A549 (cell line): ENCODE measurements around the gene APBB2. TPM values are rescaled to one million over a fixed set of nuclear protein-coding genes. Genes with fewer than 3 reads are reported as not detected.

Experiments used
- ATAC-seq, 2 experiments: fragments of 200-7000 bp in 1 of 2; fragments of >200 bp in 1 of 2; cut with Nextera tagmentation in 1 of 2; cut with Tn5 transposase in 1 of 2; 3 replicates each; pipeline versions ENCODE4 v1.8.0 to v1.9.1; 2018 to 2020; ENCODE audit warnings: mild to moderate bottlenecking in 1 of 2, moderate library complexity in 1 of 2
- CTCF ChIA-PET: fragments of 300-600 bp; sonication (Branson Sonifier 250); formaldehyde crosslinking; extraction: SDS; loops from one replicate; lab custom pipeline; 2021; ENCODE audit warnings: antibody characterized with exemption, inconsistent platforms; lab: Yijun Ruan, JAX
- POLR2A ChIA-PET: fragments of 350-600 bp; formaldehyde crosslinking; extraction: SDS; loops from one replicate; lab custom pipeline; 2021; ENCODE audit warnings: antibody characterized with exemption, inconsistent platforms; lab: Yijun Ruan, JAX
- DNase-seq, 2 experiments: peaks; one replicate each; pipeline versions ENCODE4 v3.0.0 to v3.0.0-alpha.2; 2011 to 2016; ENCODE audit warnings: low read depth in 1 of 2, low spot score in 1 of 2
- FAIRE-seq: peaks from 2 replicates; lab custom pipeline; 2011; peaks lifted over from hg19 to GRCh38; lab: Jason Lieb, UNC
- H3K27ac ChIP-seq, 2 experiments: fragments of >200 bp; sonication (Bioruptor Twin); formaldehyde crosslinking; 3 replicates each; pipeline ENCODE4 v1.5.1; 2016 to 2017
- H3K4me1 ChIP-seq: fragments of >200 bp; sonication (Bioruptor Twin); formaldehyde crosslinking; 3 replicates; pipeline ENCODE4 v1.6.1; 2016
- H3K4me2 ChIP-seq: fragments of >200 bp; sonication (Bioruptor Twin); formaldehyde crosslinking; 3 replicates; pipeline ENCODE4 v1.6.1; 2016
- H3K4me3 ChIP-seq: fragments of >200 bp; sonication (Bioruptor Twin); formaldehyde crosslinking; 3 replicates; pipeline ENCODE4 v1.5.1; 2016
- H3K9me3 ChIP-seq: fragments of >200 bp; sonication (Bioruptor Twin); formaldehyde crosslinking; 3 replicates; pipeline ENCODE4 v1.6.1; 2016
- BHLHE40 ChIP-seq: IDR thresholded peaks from 2 replicates; pipeline ENCODE4 v1.6.1; 2012; ENCODE audit warnings: low read depth, low read length, inconsistent platforms
- CBX8 ChIP-seq: fragments of 200-600 bp; sonication (generic); IDR thresholded peaks from 2 replicates; pipeline ENCODE4 v1.6.1; 2016
- CHD2 ChIP-seq: fragments of 150-350 bp; IDR thresholded peaks from 2 replicates; pipeline ENCODE4 v1.6.1; 2014; ENCODE audit warnings: low read length; ENCODE audit not compliant: partially characterized antibody
- CTCF ChIP-seq: fragments of >200 bp; sonication (Bioruptor Twin); formaldehyde crosslinking; IDR thresholded peaks from 3 replicates; pipeline ENCODE4 v1.5.1; 2016
- E2F6 ChIP-seq: IDR thresholded peaks from 2 replicates; pipeline ENCODE4 v1.6.1; 2012; ENCODE audit warnings: low read depth, borderline replicate concordance
- EP300 ChIP-seq, 2 experiments: fragments of >200 bp; sonication (Bioruptor Twin); formaldehyde crosslinking; IDR thresholded peaks; 2 replicates in 1 of 2; 3 replicates in 1 of 2; pipeline ENCODE4 v1.6.1; 2016 to 2017
- ESRRA ChIP-seq: fragments of 150-350 bp; IDR thresholded peaks from 2 replicates; pipeline ENCODE4 v1.6.1; 2014; ENCODE audit warnings: mild to moderate bottlenecking, low read length, borderline replicate concordance
- FOSL2 ChIP-seq, 2 experiments: fragments of 450-650 bp in 1 of 2; fragments of >200 bp in 1 of 2; sonication (Bioruptor Twin) in 1 of 2; formaldehyde crosslinking; IDR thresholded peaks; 2 replicates each; pipeline versions ENCODE4 v1.5.0 to v1.6.1; 2016 to 2020; ENCODE audit warnings: mild to moderate bottlenecking in 1 of 2, moderate library complexity in 1 of 2
- HDAC2 ChIP-seq: fragments of 200-600 bp; sonication (generic); IDR thresholded peaks from 2 replicates; pipeline ENCODE4 v1.6.1; 2016
- HEYL ChIP-seq: fragments of 250-450 bp; sonication (Bioruptor Pico); IDR thresholded peaks from 2 replicates; pipeline ENCODE4 v1.8.0; 2021; ENCODE audit warnings: mild to moderate bottlenecking, moderate library complexity
- HMGXB4 ChIP-seq: fragments of 250-450 bp; sonication (Bioruptor Pico); IDR thresholded peaks from 2 replicates; pipeline ENCODE4 v1.5.0; 2021; ENCODE audit warnings: mild to moderate bottlenecking, moderate library complexity, borderline replicate concordance
- HOXB5 ChIP-seq: fragments of 250-450 bp; sonication (Bioruptor Pico); IDR thresholded peaks from 2 replicates; pipeline ENCODE4 v1.5.0; 2020; ENCODE audit warnings: mild to moderate bottlenecking, moderate library complexity
- MAZ ChIP-seq: fragments of 150-350 bp; IDR thresholded peaks from 2 replicates; pipeline ENCODE4 v1.6.1; 2014; ENCODE audit warnings: antibody characterized with exemption, low read depth, low read length, borderline replicate concordance
- NPAS2 ChIP-seq: fragments of 250-450 bp; sonication (Bioruptor Pico); IDR thresholded peaks from 2 replicates; pipeline ENCODE4 v1.8.0; 2022; ENCODE audit warnings: mild to moderate bottlenecking, moderate library complexity, borderline replicate concordance
- PBX3 ChIP-seq: IDR thresholded peaks from 2 replicates; pipeline ENCODE4 v1.6.1; 2012
- RARB ChIP-seq: fragments of 250-450 bp; sonication (Bioruptor Pico); IDR thresholded peaks from 2 replicates; pipeline ENCODE4 v1.8.0; 2021; ENCODE audit warnings: mild to moderate bottlenecking, moderate library complexity
- TFCP2L1 ChIP-seq: fragments of 250-450 bp; sonication (Bioruptor Pico); IDR thresholded peaks from 2 replicates; pipeline ENCODE4 v1.5.0; 2021; ENCODE audit warnings: mild to moderate bottlenecking
- TP53 ChIP-seq: fragments of 250-450 bp; sonication (Bioruptor Pico); IDR thresholded peaks from 2 replicates; pipeline ENCODE4 v1.5.0; 2021; ENCODE audit warnings: mild to moderate bottlenecking, moderate library complexity
- USF2 ChIP-seq: fragments of 450-650 bp; IDR thresholded peaks from 2 replicates; pipeline ENCODE4 v1.6.1; 2014; ENCODE audit warnings: antibody characterized with exemption
- ZFP36 ChIP-seq: fragments of 450-650 bp; IDR thresholded peaks from 2 replicates; pipeline ENCODE4 v1.6.1; 2014; ENCODE audit warnings: borderline replicate concordance; ENCODE audit not compliant: partially characterized antibody
- ZSCAN20 ChIP-seq: fragments of 250-450 bp; sonication (Bioruptor Pico); IDR thresholded peaks from 2 replicates; pipeline ENCODE4 v1.8.0; 2022; ENCODE audit warnings: mild to moderate bottlenecking, moderate library complexity
- WGBS: methylation state at CpG from one replicate; pipeline ENCODE4 v1.1.6; 2017; ENCODE audit errors: missing lambda C conversion rate; 5-methylcytosine and 5-hydroxymethylcytosine counted together
- polyA plus RNA-seq, 4 experiments: library from polyadenylated mRNA; depleted of rRNA in 3 of 4; stranded (reverse); fragments of >200 nt; fragmentation: RNase III in 1 of 4; extraction: RNeasy Plus Mini Kit Qiagen cat#74134 plus additional on column Dnase treatment in 1 of 4; gene quantifications; 2 replicates in 3 of 4; 3 replicates in 1 of 4; pipeline ENCODE4 v1.2.3, GENCODE V29; 2011 to 2017

The APBB2 gene
- polyA plus RNA-seq, 2 of the 4 experiments (the other 2 are of a cell fraction), result 8.3 to 31.9 TPM

GRCh38 chr4:41157009-41157408 lies 57.3 kb downstream of the APBB2 start:
- no peak for FAIRE-seq
- no peak for ATAC-seq
- Histone ChIP-seq H3K4me1 (peaks cover 42% of the 10 kb centered on the region), H3K27ac (no peak overlapping the region; a peak in 1 of 6 replicates), H3K4me3 (no peak overlapping the region)
- TF ChIP-seq MAZ (no peak), CTCF (no peak), E2F6 (no peak), TP53 (no peak), CHD2 (no peak), HOXB5 (CRISPR knock-in tag) (no peak)
- TF ChIP-seq, all 56 proteins: peak for 0
- Histone ChIP-seq H3K4me2 (no peak overlapping the region), H3K9me3 (no peaks in the 10 kb centered on the region)
- POLR2A ChIA-PET, result no interaction called here
- CTCF ChIA-PET, result interaction anchor here (2.8 kb wide), 1 partner anchor 58 kb away, joined by 11 read pairs; the partner anchor contains the start of gene APBB2
- WGBS, result 96% methylated on average over 6 of the region's 6 CpGs
- DNase-seq, result no peak

- POLR2A ChIA-PET, result no interaction called here
- FAIRE-seq, result no peak
- TF ChIP-seq HOXB5 (CRISPR knock-in tag) (no peak), HEYL (CRISPR knock-in tag) (no peak), FOSL2 (IDR thresholded peaks at IDR 0.05) (no peak), FOSL2 (CRISPR knock-in tag; IDR thresholded peaks at IDR 0.05) (0 out of 2 replicates have a peak, but pooled peaks have one; percentile 11)
- 48% methylated on average over 10 of the region's 10 CpGs for WGBS
- CTCF ChIA-PET, result interaction anchor here (2.8 kb wide), 1 partner anchor 58 kb away, joined by 11 read pairs; the partner anchor contains the start of gene APBB2
- peak in 1 of 2 experiments; percentile 33 for DNase-seq
- Histone ChIP-seq H3K4me3 (no peak overlapping the region), H3K4me2 (0 out of 3 replicates have a peak overlapping the region, but pooled peaks have one; percentile 42), H3K4me1 (peaks cover 39% of the 10 kb centered on the region), H3K27ac (peak overlapping the region in 1 of 2 experiments; percentile 8; a peak in 1 of 6 replicates), H3K9me3 (no peaks in the 10 kb centered on the region)
- no peak for ATAC-seq
Measured at GRCh38 chr4:41156574-41156973, 57.8 kb downstream of the APBB2 start.

GRCh38 chr4:41155194-41155830 lies 59.0 kb downstream of the APBB2 start:
- CTCF ChIA-PET, result interaction anchor here (0.8 to 2.8 kb wide), 2 partner anchors 59 to 161 kb away, joined by 5 to 11 read pairs; partner anchors contain the start of gene APBB2
- DNase-seq, result no peak
- ATAC-seq, result peak in 1 of 2 experiments; percentile 55; a peak in 2 of 6 replicates
- TF ChIP-seq BHLHE40 (no peak), EP300 (IDR thresholded peaks at IDR 0.05) (no peak), ESRRA (no peak), HDAC2 (no peak), CTCF (no peak), CBX8 (no peak), USF2 (no peak), RARB (CRISPR knock-in tag) (no peak), PBX3 (no peak), HMGXB4 (no peak), NPAS2 (CRISPR knock-in tag) (no peak), FOSL2 (IDR thresholded peaks at IDR 0.05) (no peak), FOSL2 (CRISPR knock-in tag; IDR thresholded peaks at IDR 0.05) (no peak), ZFP36 (no peak), TFCP2L1 (CRISPR knock-in tag) (no peak), ZSCAN20 (no peak)
- Histone ChIP-seq H3K9me3 (no peaks in the 10 kb centered on the region), H3K27ac (peak overlapping the region in 1 of 2 experiments; percentile 39; a peak in 1 of 6 replicates), H3K4me3 (no peak overlapping the region), H3K4me1 (peaks cover 27% of the 10 kb centered on the region), H3K4me2 (peak overlapping the region; percentile 42)
- POLR2A ChIA-PET, result no interaction called here
- WGBS, result 66% methylated on average over 5 of the region's 5 CpGs
- no peak for FAIRE-seq
